HG03095 (cell line): ENCODE data around the gene DNAH9.

Source experiments
- ATAC-seq: cut with Tn5 transposase; IDR thresholded peaks from one replicate; pipeline ENCODE4 v1.9.1; 2021; ENCODE audit warnings: moderate library complexity; ENCODE audit not compliant: unreplicated experiment

DNAH9 gene

DNA sequence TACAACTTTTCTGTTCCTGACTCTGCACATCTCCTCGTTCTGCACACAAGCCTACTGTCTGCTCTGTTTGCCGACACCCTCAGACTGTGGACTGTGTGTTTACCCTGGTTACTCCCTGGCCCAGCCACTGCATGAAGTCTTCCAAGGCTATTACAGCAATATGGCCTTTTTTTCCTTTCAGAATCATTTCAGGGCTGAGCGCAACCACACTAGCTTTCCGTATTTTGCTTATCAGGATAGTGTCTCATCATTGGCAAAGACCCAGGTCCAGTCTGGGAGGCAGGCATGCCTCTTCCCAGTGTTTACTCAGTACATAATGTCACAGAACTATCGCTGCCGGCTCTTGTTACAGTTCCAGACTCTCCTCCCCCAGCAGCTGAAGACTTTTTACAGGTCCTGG, 10.1 kb downstream of the DNAH9 start:
- no peak for ATAC-seq

DNA sequence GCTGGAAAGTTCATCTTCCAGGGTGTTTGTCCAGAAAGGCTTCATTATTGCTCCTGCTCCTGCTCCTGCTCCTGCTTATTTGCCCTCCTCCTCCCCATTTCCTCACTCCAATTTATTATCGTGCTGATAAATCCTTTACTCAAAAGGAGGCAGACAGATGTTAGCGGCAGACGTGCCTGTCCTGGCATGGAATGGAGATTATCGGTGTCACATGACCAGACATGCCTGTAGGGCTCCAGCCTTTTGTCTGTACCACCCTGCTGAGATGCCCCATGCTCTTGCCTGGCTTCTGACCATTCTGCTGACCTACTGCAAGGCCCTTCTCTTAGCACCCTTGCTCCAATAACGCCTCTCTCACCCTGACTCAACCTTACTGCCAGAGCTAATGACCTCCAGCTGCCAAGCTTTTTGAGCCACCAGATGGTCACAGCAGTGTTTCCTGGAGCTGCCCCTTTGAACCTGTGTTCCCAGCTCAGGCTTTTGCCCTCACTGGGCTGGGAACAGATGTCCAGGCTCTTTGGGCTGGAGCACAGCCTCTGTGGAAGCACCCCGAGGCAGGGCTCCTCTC, 12.8 kb downstream of the DNAH9 start:
- no peak for ATAC-seq

GRCh38 chr17:11612956-11613355, 14.7 kb downstream of the DNAH9 start:
- ATAC-seq, result no peak

- ATAC-seq, result no peak
These were observed 20.7 kb downstream of the DNAH9 start for GRCh38 chr17:11618861-11619566.

GRCh38 chr17:11622492-11622891, 24.2 kb downstream of the DNAH9 start:
- no peak for ATAC-seq

DNA sequence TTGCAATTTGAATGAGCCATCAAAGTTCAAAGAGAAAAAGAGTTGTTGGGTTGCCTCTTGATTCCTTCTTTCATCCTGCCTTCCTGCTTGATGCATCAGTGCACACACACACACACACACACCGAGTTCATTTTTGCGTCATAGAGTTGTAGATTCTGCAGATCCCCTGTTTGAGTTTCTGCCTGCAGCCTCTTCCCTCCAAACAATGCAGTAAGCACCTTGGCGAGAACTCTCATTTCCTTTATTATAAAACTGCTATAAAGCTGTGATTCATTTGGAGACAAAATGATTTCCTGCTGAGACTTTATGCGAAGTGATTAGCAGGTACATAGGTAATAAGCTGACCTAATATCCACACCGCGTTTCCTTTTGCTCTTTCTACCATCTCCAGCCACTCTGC, 26.7 kb downstream of the DNAH9 start:
- no peak for ATAC-seq

GRCh38 chr17:11625878-11626277, 27.6 kb downstream of the DNAH9 start:
- ATAC-seq, result no peak

DNA sequence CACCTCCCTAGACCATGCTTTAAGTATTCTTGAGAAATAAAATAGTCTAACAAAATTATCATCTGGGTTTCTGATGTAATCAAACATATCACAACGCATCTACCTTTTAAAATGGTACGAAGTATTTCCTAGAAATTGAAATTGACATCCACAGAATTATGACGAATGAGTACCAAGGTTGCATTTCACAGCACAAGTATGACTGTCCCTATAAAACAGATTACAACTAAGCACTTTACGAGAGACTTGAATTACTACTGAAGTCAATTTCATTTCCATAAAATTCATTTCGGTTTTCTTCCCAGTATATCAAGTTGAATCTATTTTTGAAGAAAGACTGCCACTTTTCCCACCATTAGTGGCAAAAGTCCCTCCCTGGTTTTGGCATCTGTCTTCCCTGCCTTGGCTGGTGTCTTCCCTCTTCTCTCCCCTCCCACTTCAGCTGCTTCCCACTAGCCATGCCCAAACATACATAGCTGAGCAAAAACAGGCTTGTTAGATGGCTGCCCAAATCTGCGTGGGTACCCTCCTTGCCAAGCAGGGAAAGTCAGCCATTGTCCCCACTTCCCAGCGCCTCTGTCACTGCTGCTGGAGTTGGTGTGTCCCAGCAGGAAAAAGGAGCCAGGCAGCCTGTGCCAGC, 29.2 kb downstream of the DNAH9 start:
- ATAC-seq, result no peak

DNA sequence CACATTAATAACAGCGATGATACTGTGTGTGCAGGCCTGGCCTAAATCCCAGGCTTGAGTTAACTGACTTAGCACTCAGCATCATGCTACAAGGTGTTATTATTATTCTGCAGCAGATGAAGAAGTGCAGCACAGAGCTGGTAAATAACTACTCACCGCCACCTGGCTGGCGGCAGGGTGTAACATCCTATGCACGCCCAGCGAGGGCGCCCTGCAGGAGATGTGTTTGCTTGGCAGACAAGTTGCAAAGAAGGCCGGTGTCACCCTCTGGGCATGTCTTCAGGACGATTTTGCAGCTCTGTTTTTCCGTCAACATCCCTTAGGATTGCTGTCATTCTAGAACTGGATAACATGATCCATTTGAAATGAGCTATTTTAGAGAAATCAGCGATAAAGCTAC, 30.1 kb downstream of the DNAH9 start:
- ATAC-seq, result no peak

DNA sequence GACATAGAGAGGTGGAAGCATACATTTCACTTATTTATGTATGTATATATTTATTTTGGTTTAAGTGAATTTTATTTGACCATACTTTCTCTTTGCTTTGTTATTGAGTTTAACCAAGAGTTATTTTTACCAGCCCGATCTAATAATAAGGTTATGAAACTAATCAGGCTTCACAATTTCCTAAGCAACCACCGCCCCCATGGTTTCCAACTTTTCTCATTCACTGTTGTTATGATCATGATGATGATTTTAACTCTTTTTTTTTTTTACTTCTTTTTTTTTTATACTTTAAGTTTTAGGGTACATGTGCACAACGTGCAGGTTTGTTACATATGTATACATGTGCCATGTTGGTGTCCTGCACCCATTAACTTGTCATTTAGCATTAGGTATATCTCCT, 30.6 kb downstream of the DNAH9 start:
- ATAC-seq, result no peak

- ATAC-seq, result no peak
These were observed 38.5 kb downstream of the DNAH9 start for GRCh38 chr17:11636771-11637170.

DNA sequence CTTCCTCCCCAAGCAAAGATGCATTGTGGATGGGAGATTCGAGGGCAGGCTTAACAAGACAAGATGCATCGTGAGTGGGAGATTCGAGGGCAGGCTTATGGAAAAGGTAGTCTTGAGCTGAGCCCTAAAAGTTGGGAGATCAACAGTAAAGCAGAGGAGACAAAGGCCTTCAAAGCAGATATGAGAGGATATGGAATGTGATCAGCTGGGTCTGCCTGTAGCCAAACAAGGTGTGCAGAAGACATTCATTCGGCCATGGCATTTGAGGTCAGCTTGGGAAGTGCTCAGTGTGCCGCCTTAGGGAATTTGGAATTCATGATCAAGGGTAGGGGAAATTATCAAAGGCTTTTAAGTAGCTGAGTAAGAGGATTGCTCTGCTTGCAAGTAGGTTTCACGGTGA, 39.5 kb downstream of the DNAH9 start:
- ATAC-seq, result no peak

- no peak for ATAC-seq
These were observed 40.5 kb downstream of the DNAH9 start for GRCh38 chr17:11638700-11639265.

GRCh38 chr17:11639736-11640462, 41.6 kb downstream of the DNAH9 start:
- no peak for ATAC-seq

DNA sequence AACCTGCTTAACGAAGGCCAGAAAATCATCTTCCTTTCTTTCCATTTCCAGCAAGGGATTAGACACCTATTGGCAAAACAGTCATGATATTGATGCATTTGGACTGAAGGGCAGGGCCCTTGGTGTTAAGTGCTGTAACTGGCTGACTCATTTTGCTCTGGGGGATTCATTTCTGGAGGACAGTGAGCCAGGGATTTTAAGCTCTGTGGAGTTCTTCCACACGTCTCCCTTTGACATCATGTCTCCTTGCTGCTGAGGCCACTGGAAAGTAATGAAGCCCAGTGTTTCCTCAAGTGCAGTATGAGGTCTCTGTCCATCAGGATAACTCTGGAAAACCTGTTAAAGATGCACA, 42.2 kb downstream of the DNAH9 start:
- ATAC-seq, result no peak

DNA sequence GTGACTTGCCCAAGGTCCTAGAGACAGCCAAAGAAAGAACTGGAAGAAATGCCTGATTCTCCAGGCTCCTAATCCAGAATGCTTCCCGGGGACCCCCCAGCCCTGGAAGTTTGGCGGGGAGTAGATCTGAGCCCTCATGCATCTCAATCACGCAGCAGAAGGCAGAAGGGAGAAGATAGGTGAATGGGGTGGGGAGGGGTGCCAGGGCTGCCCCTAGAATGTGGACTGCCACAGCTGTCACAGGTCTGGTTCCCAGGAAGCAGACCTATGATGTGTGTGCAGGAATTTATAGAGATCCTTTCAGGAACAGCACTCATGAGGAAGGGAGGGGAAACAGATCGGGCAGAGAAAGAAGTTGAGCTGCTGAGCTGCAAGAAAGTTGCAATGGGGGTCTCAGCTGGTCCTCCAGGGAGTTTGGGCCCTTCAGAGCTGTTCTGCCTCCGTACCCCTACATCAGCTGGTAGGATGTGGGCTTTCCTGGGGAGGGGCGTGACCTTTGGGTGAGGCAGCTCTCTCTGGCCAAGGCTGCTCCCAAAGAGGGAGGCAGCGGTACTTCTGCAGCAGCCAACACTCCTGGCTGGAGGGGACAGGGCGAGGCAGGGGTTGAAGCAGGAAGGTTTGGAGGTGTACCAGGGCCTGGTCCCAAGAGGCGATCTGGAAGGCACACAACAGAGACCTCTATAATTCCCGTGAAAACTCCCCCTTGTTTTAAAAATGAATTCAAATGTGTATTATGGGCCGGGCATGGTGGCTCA, 43.4 kb downstream of the DNAH9 start:
- ATAC-seq, result no peak

- ATAC-seq, result no peak
These were observed 44.4 kb downstream of the DNAH9 start for GRCh38 chr17:11642655-11643054.

DNA sequence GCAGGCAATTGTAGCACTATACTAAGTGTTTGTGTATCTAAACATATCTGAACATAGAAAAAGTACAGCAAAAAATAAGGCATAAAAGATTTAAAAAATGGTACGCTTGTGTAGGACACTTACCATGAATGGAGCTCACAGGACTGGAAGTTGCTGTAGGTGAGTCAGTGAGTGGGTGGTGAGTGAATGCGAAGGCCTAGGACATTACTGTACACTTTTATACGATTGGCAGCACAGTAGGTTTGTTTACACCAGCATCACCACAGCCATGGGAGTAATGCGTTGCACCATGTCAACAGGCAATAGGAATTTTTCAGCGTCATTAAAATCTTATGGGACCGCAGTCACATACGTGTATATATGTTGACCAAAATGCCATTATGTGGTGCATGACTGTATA, 45.6 kb downstream of the DNAH9 start:
- no peak for ATAC-seq

DNA sequence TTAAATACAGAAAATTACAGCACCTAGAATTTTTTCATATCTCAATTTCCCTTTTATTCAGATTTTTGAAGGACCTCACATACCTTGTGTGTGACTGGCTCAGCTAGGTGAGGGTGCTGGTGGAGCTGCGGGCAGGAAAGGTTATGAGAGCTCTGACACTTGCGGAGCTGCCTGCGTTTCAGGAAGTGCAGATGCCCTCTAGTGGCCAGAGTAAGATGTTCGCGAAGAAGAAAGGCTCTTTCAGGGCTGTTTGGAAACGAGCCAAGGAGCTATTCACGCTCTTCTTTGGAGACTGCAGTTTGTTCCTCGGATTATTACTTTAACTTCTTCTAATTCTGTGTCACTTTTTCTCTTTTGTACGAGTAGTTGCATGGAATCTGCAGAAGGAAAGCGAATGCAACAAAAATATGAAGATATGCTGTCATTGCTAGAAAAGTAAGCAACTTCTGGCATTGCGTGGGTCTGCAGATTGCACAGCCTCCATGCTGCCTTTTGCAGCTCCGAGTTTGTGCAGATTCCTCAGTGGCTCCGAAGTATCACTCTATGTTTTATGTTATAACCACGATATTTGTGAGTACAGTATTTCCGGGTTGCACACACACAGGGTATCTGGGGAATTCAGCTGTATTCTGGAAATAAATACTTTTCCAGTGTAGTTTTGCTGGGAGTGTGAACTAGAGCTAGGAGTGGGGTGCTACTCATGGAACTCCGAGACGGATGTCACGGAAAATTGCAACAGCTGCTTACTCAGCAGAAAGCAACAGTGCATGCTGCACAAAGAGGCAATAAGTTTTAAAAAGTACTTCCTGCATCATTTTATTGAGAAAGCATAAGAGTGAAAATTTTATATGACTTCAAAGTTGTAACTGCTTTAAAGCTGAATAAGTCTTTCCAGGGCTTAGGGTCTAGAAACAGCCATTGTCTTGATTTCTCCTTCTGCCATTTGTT, 46.3 kb downstream of the DNAH9 start:
- no peak for ATAC-seq

DNA sequence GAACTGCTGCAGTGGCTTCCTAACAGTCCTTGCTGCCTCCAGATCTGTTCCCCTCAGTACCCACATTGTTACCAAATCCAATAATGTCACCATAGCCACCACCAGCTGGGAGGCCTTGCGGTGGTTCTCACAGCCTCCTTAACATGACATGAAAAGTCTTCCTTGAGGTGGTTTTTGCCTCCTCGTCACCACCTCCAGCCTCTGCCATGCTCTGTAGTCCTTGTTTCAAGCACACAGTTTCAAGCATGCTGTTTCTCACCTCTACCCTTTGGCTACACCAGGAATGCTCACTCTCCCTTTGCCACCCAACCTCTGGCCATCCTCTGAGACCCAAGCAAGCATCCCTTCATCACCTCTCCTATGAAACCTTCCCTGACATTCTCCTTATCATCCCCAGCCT, 47.2 kb downstream of the DNAH9 start:
- ATAC-seq, result no peak
